Uterus (tissue), 4 donors: Measurements from ENCODE around the gene TAF1. TPM values are rescaled to one million over a fixed set of nuclear protein-coding genes. Genes with fewer than 3 reads are reported as not detected.

Source experiments
- DNase-seq, 2 donors: peaks; one replicate each; pipeline ENCODE4 v3.0.0-alpha.2; 2019 to 2020
- H3K27ac ChIP-seq, 2 donors: fragments of 200-600 bp; sonication (generic); 1 replicate in 1 of 2; 2 replicates in 1 of 2; pipeline ENCODE4 v1.5.1; 2016 to 2018
- H3K27me3 ChIP-seq, 2 donors: fragments of 200-600 bp; sonication (generic); one replicate each; pipeline ENCODE4 v1.5.1; 2018 to 2019; ENCODE audit warnings: control low read depth in 1 of 2
- H3K36me3 ChIP-seq, 2 donors: fragments of 200-600 bp; sonication (generic); one replicate each; pipeline ENCODE4 v1.5.1; 2019; ENCODE audit warnings: control low read depth in 1 of 2
- H3K4me1 ChIP-seq, 2 donors: fragments of 200-600 bp; sonication (generic); one replicate each; pipeline ENCODE4 v1.5.1; 2018 to 2019; ENCODE audit warnings: control low read depth in 1 of 2
- H3K4me3 ChIP-seq, 2 donors: fragments of 200-600 bp; sonication (generic); 1 replicate in 1 of 2; 2 replicates in 1 of 2; pipeline ENCODE4 v1.5.1; 2018 to 2019; ENCODE audit warnings: mild to moderate bottlenecking in 1 of 2
- H3K9me3 ChIP-seq, 2 donors: fragments of 200-600 bp; sonication (generic); one replicate each; pipeline ENCODE4 v1.5.1; 2019; ENCODE audit warnings: control low read depth in 1 of 2
- POLR2A ChIP-seq, 2 donors: fragments of 450-650 bp; IDR thresholded peaks; one replicate each; pipeline ENCODE4 v1.6.1; 2016; ENCODE audit warnings: antibody characterized with exemption in 2 of 2, mild to moderate bottlenecking in 1 of 2, moderate library complexity in 1 of 2
- intact Hi-C: fragments of 100-400 bp; cut with DNase I; formaldehyde crosslinking; loops from one replicate; pipeline ENCODE4 v1.15.1; 2023; ENCODE audit warnings: low total_unique reads
- small RNA-seq: library from RNA; depleted of rRNA; stranded (forward); fragments of <200 nt; gene quantifications from one replicate; pipeline ENCODE3, GENCODE V24; 2016
- total RNA-seq, 4 donors: library from RNA; depleted of rRNA in 3 of 4; stranded (reverse); fragments of >200 nt in 3 of 4; gene quantifications; one replicate each; pipeline versions ENCODE4 v1.1.0 to v1.2.4, GENCODE V29; 2014 to 2023
- TF ChIP-seq, protein P1 (sequence below), 4 experiments: fragments of 200-600 bp in 2 of 4; fragments of 450-650 bp in 2 of 4; sonication (generic) in 2 of 4; IDR thresholded peaks; one replicate each; pipeline ENCODE4 v1.5.1; 2016 to 2019; ENCODE audit warnings: antibody characterized with exemption in 4 of 4, mild to moderate bottlenecking in 2 of 4, moderate library complexity in 1 of 4
- donor health status: DM: yes; HTN: yes; CAD: no.

TAF1 gene
- total RNA-seq, 4 donors from 2014 or later: 66.5 to 171 (median 102) TPM

- Histone ChIP-seq H3K36me3 (no peaks in the 10 kb centered on the region), H3K4me1 (no peaks in the 10 kb centered on the region), H3K27ac (no peak overlapping the region), H3K9me3 (no peaks in the 10 kb centered on the region), H3K27me3 (no peaks in the 10 kb centered on the region), H3K4me3 (no peak overlapping the region)
- no peak for DNase-seq
- TF ChIP-seq POLR2A (IDR thresholded peaks at IDR 0.05): no peak
- intact Hi-C loops: no loop called here
Measured at GRCh38 chrX:71514367-71515037, 148.3 kb downstream of the TAF1 start.

- Histone ChIP-seq H3K4me1 (no peaks in the 10 kb centered on the region), H3K27me3 (no peaks in the 10 kb centered on the region), H3K27ac (no peak overlapping the region), H3K36me3 (no peaks in the 10 kb centered on the region), H3K4me3 (no peak overlapping the region), H3K9me3 (no peaks in the 10 kb centered on the region)
- intact Hi-C loops: no loop called here
- TF ChIP-seq, protein P1, sequence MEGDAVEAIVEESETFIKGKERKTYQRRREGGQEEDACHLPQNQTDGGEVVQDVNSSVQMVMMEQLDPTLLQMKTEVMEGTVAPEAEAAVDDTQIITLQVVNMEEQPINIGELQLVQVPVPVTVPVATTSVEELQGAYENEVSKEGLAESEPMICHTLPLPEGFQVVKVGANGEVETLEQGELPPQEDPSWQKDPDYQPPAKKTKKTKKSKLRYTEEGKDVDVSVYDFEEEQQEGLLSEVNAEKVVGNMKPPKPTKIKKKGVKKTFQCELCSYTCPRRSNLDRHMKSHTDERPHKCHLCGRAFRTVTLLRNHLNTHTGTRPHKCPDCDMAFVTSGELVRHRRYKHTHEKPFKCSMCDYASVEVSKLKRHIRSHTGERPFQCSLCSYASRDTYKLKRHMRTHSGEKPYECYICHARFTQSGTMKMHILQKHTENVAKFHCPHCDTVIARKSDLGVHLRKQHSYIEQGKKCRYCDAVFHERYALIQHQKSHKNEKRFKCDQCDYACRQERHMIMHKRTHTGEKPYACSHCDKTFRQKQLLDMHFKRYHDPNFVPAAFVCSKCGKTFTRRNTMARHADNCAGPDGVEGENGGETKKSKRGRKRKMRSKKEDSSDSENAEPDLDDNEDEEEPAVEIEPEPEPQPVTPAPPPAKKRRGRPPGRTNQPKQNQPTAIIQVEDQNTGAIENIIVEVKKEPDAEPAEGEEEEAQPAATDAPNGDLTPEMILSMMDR (IDR thresholded peaks at IDR 0.05): no peak
- TF ChIP-seq POLR2A (IDR thresholded peaks at IDR 0.05): no peak
- DNase-seq: peak in 1 of 2 donors; percentile 16
Measured at GRCh38 chrX:71515038-71515396, 148.9 kb downstream of the TAF1 start.

Small RNA genes within 50 kb of the gene (small RNA-seq; reads per million reads assigned to genes)
- not detected for gene AL590762.4
- not detected for gene RF00019

Other genes with a start within 250 kb of the TAF1 start
- 10 to 100 TPM; 11.2 to 91.5 (median 33.0) TPM for gene MED12, start 247.8 kb upstream of the TAF1 start, total RNA-seq
- 10 to 100 TPM in 1 of 4 donors, 1 to 10 TPM in 2, not detected in 1; 1.7 to 14.4 (median 5.1) TPM for gene NLGN3, start 221.5 kb upstream of the TAF1 start, total RNA-seq
- gene GJB1, start 143.1 kb upstream of the TAF1 start, total RNA-seq: 1 to 10 TPM in 2 of 4 donors, under 1 TPM in 1, not detected in 1; 0.27 to 5.9 (median 3.0) TPM
- 10 to 100 TPM; 12.1 to 37.9 (median 27.3) TPM for gene ZMYM3, start 112.2 kb upstream of the TAF1 start, total RNA-seq
- 100 to 1,000 TPM in 3 of 4 donors, 10 to 100 TPM in 1; 70.0 to 494 (median 216) TPM for gene NONO, start 82.7 kb upstream of the TAF1 start, total RNA-seq
- 10 to 100 TPM in 2 of 4 donors, 1 to 10 TPM in 1, not detected in 1; 5.5 to 15.9 (median 11.2) TPM for gene ITGB1BP2, start 64.6 kb upstream of the TAF1 start, total RNA-seq
- 100 to 1,000 TPM; 117 to 243 (median 144) TPM for gene OGT, start 166.7 kb downstream of the TAF1 start, total RNA-seq
- gene GCNA, start 212.1 kb downstream of the TAF1 start, total RNA-seq: 1 to 10 TPM; 1.2 to 7.9 (median 2.5) TPM